ENCODE measurements around the gene FLNB.

The FLNB gene

DNA sequence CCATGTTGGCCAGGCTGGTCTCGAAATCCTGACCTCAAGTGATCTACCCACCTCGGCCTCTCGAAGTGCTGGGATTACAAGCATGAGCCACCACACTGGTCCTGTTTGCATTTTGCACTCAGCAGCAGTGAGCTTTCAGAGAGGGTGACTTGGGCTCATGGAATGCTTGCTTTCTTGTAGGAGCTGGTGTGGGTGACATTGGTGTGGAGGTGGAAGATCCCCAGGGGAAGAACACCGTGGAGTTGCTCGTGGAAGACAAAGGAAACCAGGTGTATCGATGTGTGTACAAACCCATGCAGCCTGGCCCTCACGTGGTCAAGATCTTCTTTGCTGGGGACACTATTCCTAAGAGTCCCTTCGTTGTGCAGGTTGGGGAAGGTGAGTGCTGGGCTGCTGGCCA, 90.3 kb downstream of the FLNB start:
- POLR2A ChIA-PET (ENCODE audit: low non-redundant PET): no interaction called here
- TF ChIP-seq, protein P1, sequence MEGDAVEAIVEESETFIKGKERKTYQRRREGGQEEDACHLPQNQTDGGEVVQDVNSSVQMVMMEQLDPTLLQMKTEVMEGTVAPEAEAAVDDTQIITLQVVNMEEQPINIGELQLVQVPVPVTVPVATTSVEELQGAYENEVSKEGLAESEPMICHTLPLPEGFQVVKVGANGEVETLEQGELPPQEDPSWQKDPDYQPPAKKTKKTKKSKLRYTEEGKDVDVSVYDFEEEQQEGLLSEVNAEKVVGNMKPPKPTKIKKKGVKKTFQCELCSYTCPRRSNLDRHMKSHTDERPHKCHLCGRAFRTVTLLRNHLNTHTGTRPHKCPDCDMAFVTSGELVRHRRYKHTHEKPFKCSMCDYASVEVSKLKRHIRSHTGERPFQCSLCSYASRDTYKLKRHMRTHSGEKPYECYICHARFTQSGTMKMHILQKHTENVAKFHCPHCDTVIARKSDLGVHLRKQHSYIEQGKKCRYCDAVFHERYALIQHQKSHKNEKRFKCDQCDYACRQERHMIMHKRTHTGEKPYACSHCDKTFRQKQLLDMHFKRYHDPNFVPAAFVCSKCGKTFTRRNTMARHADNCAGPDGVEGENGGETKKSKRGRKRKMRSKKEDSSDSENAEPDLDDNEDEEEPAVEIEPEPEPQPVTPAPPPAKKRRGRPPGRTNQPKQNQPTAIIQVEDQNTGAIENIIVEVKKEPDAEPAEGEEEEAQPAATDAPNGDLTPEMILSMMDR (conservative IDR thresholded peaks at IDR 0.05; ENCODE audit: low read depth): no peak
- CTCF ChIA-PET: no interaction called here
- H3K27ac ChIP-seq: peak overlapping the region; percentile 35
- DNase-seq (ENCODE audit: low spot score): no peak

DNA sequence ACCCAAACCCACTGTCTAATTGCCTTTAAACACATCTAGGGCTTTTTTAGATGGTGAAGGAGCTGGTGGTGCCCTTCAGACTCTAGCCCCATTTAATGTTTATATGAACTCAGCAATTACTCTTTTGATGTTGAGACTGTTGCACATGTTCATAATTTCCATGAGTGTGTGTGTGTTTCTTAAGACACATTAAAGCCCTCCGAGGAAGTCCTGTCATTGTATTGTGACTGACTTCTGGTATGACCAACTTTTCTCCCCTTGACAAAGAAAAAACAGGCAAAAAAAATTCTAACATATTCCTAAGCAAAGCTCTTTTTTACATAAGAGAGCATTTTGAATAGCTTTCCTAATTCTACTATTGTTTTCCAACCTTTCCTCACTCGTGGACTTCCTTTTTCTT, 91.6 kb downstream of the FLNB start:
- H3K27ac ChIP-seq: no peak overlapping the region
- ChIA-PET POLR2A (ENCODE audit: low non-redundant PET) (no interaction called here), CTCF (no interaction called here)
- DNase-seq (ENCODE audit: low spot score): no peak
- TF ChIP-seq, protein P1 (conservative IDR thresholded peaks at IDR 0.05; ENCODE audit: low read depth): no peak

DNA sequence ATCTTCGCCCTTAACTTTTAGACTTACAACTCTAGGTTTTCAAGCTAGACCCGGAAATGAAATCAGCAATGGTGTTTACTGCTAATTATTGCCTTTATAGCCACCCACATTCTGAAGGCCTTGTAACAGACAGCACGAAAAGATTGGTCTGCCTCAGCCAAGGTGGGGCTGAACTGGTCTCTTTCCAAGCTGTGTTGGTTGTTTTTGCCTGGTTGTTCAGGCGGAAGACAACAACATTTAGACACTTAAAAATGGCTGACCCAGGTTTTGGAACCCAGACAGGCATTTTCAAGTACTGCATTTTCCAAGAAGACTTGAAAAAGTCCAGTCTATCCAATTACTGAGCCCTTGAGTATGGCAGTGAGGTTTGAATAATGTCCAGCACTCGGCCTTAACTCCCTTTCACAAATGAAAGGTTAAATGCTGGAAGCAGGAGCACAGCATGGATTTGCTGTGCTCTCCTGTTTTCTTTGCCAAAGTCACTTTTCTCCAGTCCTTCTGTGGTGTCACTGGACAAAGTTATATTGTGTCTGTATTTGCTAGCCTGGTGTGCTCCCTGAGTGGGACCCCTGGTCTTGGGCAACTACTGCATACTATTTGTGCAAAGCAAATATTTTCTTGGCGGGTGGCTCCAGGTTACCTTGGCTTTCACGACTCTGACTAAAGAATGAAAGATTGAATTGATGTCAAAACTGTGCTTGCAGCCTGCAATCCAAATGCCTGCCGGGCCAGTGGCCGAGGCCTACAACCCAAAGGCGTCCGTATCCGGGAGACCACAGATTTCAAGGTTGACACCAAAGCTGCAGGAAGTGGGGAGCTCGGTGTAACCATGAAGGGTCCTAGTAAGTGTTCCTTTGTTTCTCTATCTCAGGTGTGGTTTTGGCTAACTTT, 93.5 kb downstream of the FLNB start:
- POLR2A ChIA-PET (ENCODE audit: low non-redundant PET): no interaction called here

GRCh38 chr3:58102390-58102750, 94.1 kb downstream of the FLNB start:
- H3K27ac ChIP-seq: peak overlapping the region; percentile 30
- ChIA-PET CTCF (no interaction called here), POLR2A (ENCODE audit: low non-redundant PET) (no interaction called here)
- no peak for DNase-seq (ENCODE audit: low spot score)
- TF ChIP-seq, protein P1 (conservative IDR thresholded peaks at IDR 0.05; ENCODE audit: low read depth): no peak

More for the DNA sequence above, 93.5 kb downstream of the FLNB start:
- CTCF ChIA-PET: interaction anchor here (0.7 kb wide), 1 partner anchor 94 kb away, joined by 6 read pairs; no protein-coding TSS in a partner anchor
- no peak for DNase-seq (ENCODE audit: low spot score)
- TF ChIP-seq, protein P1 (conservative IDR thresholded peaks at IDR 0.05; ENCODE audit: low read depth): no peak
- peak overlapping the region; percentile 30 for H3K27ac ChIP-seq

DNA sequence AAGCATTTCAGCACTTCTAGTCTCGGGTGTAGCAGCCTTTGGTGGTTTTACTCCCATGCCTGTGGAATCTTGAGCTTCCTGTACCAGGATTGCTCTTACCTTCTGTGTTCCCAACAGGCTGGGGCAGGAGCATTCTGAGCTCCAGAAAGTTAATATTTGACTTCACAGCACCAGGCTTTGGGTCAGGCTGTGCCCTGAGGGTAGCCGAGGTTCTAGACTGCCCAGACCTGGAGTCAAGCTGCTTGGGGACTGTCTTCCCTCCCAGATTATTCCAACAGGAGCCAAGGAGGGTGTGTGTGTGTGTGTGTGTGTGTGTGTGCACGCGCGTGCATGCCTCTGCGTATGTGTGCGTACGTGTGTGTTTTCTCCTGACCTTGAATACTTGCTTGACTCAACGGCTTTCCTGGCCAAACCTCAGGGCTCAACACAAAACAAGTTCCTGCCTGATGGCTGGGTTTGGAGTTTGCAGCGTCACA, 94.8 kb downstream of the FLNB start:
- POLR2A ChIA-PET (ENCODE audit: low non-redundant PET): no interaction called here

GRCh38 chr3:58104151-58104550, 95.9 kb downstream of the FLNB start:
- TF ChIP-seq, protein P1 (conservative IDR thresholded peaks at IDR 0.05; ENCODE audit: low read depth): no peak
- no peak for DNase-seq (ENCODE audit: low spot score)
- POLR2A ChIA-PET (ENCODE audit: low non-redundant PET): no interaction called here
- CTCF ChIA-PET: interaction anchor here (0.8 kb wide), 1 partner anchor 18 kb away, joined by 5 read pairs; no protein-coding TSS in a partner anchor
- H3K27ac ChIP-seq: peak overlapping the region; percentile 37

More for the DNA sequence above, 94.8 kb downstream of the FLNB start:
- peak overlapping the region; percentile 69 for H3K27ac ChIP-seq
- DNase-seq (ENCODE audit: low spot score): no peak
- CTCF ChIA-PET: no interaction called here
- TF ChIP-seq, protein P1 (conservative IDR thresholded peaks at IDR 0.05; ENCODE audit: low read depth): no peak
